Hematopoietic multipotent progenitor cell treated with erythropoietin and hydrocortisone succinate and interleukin-3 and kit ligand, for 4 days (in vitro differentiated cells): ENCODE data around the gene GNG12.

Experiments used
- DNase-seq: peaks from one replicate; pipeline ENCODE4 v3.0.0-alpha.2; 2015

The GNG12 gene

DNA sequence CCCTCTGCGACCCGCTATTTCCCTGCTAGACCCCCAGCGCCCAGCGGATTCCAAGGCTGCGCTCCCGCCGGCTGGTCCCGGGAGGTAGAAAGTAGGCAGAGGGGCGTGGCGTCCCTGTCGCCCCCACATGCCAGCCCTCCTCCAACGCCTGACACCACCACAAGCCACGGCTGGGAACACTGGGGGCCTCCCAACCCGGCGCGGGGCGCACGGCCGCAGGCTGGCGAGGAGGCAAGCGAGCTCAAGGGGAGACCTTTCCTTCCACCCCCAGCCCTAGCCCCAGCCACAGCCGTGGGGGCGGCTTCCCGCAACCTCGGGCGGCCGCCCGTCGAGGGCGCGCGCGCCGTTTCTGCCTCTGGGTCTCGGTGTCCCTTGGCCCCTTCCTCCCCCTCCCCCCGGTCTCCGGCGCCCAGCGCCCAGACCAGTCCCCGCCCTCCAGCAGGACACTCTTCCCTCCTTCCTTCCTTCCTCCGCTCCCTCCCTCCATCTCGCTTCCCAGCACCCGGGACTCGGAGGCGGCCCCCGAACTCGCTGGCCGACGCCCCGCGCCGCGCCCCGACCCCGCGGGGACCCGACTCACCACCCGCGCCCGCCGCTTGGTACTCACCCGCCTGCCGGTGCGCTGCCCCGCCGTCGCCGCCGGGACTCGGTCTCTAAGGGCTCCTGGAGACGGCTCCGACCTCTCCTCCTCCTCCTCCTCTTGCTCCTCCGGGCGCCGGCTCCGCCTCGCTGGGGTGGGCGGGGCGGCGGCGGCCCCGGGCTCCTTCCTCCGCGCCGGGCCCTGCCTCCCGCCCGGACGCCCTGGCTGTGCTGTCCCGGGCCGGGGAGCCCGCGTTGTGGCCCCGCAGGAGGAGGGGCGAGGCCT lies at the start of gene GNG12:
GNG12 (minus strand) TSS at position 731 of the 865 bp plus-strand sequence. CDS start 125,781 bp downstream, outside the sequence.
- DNase-seq = peak; percentile 59

DNA sequence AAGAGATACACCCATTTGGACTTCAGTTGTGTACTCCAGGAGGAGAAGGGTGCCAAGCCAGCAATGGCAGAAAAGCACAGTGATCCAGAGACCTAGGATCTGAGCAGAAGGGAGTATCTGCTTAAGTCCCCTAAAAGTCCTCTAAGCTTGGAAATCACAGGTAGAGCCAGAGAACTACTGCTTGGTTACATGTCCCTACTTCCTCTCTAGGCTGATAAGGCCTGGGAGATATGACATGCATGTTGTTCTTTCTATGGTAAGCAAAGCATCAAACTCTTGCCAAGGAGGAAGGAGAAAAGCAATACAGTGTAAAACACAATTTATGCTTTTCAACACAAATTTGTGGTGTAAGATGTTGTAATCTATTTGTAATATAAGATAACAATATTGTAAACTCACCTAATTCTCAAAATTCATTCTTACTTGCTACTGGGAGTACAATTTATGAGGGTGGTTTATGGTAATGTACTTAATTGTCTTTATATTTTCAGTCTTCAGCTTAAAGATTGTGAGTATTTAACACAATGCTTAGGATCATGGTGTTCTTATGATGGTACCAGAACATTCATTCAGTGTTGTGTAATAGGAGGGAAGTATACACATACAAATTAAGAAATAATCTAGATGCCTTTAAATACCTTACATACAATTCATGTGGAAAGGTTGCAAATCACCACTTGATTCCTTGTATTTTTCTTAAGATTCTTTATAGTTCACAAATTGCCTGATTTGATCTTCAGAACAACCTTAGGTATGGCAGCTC lies 49.1 kb upstream of the GNG12 start:
- DNase-seq = no peak

GRCh38 chr1:67880056-67880601 lies 46.9 kb upstream of the GNG12 start:
- peak; percentile 4 for DNase-seq

DNA sequence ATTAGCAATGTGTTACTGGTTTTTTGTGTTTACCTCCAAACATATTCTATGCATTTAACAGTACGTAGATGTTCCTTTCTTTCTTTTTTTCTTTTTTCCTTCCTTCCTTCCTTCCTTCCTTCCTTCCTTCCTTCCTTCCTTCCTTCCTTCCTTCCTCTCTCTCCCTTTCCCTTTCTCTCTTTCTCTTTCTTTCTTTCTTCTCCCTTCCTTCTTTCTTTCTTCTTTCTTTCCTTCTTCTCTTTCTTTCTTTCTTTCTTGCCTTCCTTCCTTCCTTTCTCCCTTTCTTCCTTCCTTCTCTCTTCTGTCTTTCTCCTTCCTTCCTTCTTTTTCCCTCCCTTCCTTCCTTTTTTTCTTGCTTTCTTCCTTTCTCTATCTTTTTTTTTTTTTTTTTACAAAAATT lies 46.2 kb upstream of the GNG12 start:
- DNase-seq = no peak

DNA sequence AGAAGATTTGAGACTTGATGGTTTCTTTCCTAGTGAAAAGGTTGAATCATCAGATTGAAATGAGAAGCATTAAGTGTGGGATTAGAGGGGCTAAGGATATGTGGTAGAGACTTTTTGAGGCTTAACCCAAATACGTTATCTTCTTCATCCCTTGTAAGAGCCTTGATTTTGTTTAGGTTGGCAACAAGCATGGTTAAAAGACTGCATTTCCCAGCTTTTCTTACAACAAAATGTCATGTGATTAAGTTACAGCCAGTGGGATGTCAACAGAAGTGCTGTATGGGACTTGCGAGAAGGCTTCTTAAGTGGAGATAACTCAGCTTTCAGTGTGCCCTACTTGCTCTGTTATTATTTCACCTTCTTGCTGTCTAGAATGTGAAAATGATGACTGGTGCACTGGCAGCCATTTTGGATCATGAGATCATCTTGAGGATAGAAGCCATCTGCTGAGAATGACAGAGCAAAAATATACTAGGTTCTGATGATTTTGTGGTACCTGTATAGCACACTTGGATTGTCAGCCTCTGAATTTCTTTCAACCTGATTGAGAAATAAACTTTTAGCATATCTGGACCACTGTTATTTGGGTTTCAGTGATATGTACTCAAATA lies 41.3 kb upstream of the GNG12 start:
- no peak for DNase-seq

GRCh38 chr1:67869233-67869632 lies 36.0 kb upstream of the GNG12 start:
- no peak for DNase-seq

DNA sequence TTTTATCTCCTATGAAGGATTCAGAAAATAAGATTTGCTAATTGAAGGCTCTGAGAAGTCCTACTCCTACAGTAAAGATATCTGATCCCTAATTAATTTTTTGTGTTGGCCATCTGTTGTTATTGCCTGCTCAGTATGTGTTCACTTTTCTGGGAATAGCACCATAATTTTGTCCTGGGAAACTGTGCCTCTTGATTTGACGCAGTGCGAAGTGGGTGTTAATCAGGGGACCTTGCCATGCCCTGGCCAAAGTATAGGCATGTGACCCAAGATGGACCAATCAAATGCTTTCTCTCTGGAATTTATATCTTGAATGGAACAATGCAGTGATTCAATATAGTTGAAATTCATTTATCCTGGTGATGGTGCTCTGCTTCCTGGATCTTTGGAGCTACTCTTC lies 30.4 kb upstream of the GNG12 start:
- no peak for DNase-seq

DNA sequence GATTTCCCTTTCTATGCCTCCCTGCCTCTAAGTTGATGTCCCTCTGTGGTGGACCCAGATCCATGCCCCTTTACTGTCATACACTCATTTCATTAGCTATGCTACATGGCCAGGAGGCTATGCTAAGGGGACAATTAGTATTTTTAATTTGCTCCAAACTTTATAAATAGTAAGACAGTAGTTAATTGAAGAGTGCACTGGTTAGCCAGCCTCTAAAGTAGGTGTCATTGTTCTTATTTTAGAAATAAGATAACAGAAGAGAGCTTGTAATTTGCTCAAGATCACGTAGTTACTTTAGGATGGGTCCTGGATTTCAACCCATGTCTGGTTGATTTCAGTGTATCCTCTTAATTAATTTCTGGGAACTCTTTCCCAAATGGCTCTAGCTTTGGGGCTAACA lies 29.4 kb upstream of the GNG12 start:
- DNase-seq = no peak

- DNase-seq = no peak
Observed at GRCh38 chr1:67861856-67862516, 28.7 kb upstream of the GNG12 start.

- no peak for DNase-seq
Observed at GRCh38 chr1:67860776-67861175, 27.5 kb upstream of the GNG12 start.

- DNase-seq = no peak
Observed at GRCh38 chr1:67856921-67857320, 23.7 kb upstream of the GNG12 start.

DNA sequence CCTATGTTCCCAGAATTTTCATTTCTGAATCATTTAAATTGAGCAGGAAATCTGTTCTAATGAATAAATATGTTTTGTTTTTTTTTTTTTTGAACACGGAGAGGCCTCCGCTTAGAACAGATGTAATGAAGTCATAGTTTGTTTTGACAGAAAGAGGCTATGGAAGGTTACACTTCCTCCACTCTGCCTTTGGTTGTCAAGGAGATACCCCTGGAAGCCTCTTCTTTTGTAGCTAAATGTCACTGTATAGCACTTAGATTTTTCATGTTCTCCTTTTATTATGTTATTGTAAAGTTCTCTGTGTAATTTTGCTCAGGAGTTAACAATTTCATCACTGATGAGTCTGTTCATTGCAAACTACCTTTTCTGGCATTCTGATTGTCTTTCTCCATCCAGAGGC lies 22.7 kb upstream of the GNG12 start:
- no peak for DNase-seq

GRCh38 chr1:67855444-67855843 lies 22.2 kb upstream of the GNG12 start:
- DNase-seq = no peak

- peak; percentile 70 for DNase-seq
Observed at GRCh38 chr1:67853704-67854103, 20.4 kb upstream of the GNG12 start.

GRCh38 chr1:67851800-67852199 lies 18.5 kb upstream of the GNG12 start:
- DNase-seq = no peak

DNA sequence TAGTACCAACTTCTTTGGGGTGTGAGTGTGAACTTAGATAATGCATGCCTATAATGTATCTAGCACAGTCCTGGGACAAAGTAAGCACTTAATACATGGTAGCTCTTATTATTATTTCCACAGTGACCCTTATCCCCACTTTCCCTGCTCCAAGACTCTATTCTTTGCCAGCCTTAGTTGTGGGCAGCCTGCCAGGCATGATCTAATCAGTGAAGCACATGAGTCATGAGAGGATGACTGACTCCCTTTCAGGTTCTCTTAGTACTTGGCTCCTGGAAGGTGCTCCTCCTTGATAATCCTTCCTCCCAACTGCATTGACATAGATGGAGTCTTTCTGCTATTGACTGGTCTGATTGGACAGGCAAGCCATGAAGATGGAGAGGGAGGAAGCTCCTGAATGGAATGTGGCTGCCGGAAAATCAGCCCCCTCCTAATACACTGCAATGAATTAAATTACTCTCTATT lies 17.4 kb upstream of the GNG12 start:
- DNase-seq = no peak

- peak; percentile 57 for DNase-seq
Observed at GRCh38 chr1:67850151-67850551, 16.9 kb upstream of the GNG12 start.

DNA sequence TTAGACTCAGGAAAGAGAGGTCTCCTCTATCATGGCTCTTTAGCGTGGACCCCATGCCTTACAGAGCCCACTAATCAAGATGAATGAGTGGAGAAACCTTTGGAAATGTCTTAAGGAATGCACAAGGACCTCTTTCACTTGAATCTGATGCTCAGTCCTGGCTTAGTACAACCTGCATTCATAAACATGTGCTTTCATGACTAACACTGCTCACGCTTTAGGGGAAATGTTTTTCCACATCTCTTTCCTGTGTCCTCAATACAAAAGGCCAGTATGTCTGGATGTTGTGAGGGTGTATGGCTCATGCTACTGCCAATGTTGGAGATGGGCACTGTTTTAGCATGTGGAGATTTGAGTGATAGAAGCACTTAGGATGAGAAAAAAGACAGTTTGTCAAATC lies 14.2 kb upstream of the GNG12 start:
- DNase-seq = no peak

DNA sequence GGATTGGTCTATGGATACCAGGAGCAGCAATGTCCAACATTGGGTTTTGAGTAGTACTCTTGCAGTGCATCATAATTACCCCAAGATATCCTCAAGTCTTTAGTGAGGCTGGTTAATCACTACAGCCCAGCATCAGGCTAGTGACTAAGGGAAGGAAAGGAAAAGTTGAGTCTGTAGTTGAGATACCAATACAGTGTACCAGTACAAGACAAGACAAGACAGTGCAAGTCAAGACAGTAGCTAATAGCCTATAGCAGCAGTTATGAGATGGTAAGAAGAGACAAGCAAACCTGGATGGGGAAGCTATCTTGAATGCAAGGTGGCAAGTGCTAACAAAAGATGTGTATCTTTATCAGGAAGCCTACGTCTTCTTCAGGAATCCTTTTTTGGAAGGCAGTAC lies 13.3 kb upstream of the GNG12 start:
- no peak for DNase-seq

DNA sequence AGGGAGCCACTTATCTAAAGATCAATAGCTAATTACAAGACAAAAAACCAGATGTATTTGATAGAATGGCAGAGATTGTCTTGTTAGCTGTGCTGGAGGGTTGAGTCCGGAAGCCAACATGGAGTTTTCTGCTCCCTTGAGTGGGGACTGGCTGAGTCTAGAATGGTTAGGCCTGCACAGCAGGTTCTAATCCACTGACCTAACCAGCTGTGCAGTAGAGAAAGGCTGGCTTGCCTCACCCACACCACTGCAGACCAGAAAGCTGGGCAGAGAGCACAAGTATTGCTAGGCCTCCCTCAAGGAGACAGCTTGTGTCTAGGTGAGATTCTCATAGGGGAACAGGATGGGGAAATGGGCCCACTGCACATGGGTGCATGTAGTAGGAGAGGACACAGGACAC lies 11.7 kb upstream of the GNG12 start:
- no peak for DNase-seq

- DNase-seq = no peak
Observed at GRCh38 chr1:67843746-67844145, 10.5 kb upstream of the GNG12 start.

DNA sequence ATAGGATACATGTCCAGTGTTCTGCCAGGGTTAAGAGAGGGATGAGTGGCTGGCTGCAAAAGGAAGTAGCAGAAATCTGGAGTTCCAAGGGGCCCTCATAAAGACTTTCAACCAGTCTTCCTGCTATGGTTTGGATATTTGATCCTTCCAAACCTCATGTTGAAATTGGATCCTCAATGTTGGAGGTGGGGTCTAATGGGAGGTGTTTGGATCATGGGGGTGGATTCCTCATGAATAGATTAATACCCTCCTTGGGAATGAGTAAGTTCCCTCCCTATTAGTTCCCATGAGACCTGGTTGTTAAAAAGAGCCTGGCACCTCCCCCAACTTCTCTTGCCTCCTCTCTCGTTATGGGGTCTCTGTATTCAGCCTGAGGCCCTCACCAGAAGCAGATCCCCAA lies 10.1 kb upstream of the GNG12 start:
- DNase-seq = no peak

GRCh38 chr1:67840449-67840848 lies 7.2 kb upstream of the GNG12 start:
- no peak for DNase-seq
